ENCODE measurements around the gene RSBN1.
"Not testable (repeated sequence)": the region's sequence is repeated elsewhere in the genome, so short reads cannot be mapped to it uniquely, and the experiment has no call there.

The RSBN1 gene

DNA sequence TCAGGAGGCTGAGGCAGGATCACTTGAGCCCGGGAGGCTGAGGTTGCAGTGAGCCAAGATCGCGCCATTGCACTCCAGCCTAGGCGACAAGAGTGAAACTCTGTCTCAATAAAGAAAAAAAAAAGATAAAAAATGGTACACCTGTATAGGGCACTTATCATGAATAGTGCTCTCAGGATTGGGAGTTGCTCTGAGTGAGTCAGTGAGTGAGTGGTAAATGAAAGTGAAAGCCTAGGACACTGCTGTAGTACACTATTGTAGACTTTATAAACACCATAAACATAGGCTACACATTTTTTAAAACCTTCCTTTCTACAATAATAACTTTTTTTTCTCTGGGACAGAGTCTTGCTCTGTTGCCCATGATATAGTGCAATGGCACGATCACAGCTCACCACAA lies 69.8 kb downstream of the RSBN1 start:
- no peak for DNase-seq (ENCODE audit: low read depth)

DNA sequence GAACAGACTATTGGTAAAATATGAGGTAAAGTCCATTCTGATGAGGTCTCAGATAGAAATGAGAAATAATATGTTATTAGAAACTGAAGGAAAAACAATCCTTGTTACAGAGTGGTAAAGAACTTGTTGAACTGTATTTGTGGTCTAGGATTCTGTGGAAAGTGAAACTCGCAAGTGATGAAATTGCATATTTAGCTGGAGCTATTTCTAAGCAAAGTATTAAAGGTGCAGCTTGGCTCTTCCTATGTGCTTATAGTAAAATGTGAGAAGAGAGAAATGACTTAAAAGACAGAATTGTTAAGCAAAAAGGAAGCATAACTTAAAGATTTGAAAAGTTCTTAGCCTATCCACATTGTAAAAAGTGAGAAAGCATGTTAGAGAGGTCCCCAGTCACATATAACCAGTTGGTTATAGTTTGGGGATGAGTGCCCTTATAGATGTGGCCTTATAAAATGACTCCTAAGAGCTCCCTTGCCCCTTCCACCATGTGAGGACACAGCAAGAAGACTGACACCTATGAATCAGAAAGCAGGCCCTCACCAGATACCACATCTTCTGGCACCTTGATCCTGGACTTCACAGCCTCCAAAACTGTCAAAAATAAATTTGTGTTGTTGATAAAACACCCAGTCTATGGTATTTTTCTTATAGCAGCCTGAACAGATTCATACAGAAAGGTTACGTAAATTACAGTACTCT lies 77.8 kb downstream of the RSBN1 start:
- no peak for DNase-seq (ENCODE audit: low read depth)

DNA sequence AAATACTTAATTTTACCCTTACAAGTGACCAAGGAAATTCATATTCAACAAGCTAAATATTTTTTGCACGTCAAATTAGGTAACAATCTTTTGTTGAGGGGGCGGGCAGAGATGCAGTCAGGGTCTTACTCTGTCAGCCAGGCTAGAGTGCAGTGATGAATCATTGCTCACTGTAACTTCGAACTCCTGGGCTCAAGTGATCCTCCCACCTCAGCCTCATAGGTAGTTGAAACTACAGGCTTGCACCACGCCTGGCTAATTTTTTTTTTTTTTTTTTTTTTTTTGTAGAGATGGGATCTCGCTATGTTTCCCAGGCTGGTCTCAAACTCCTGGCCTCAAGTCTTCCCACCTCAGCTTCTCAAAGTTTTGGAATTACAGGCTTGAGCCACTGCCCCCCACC lies 79.5 kb downstream of the RSBN1 start:
- no peak for DNase-seq (ENCODE audit: low read depth)

DNA sequence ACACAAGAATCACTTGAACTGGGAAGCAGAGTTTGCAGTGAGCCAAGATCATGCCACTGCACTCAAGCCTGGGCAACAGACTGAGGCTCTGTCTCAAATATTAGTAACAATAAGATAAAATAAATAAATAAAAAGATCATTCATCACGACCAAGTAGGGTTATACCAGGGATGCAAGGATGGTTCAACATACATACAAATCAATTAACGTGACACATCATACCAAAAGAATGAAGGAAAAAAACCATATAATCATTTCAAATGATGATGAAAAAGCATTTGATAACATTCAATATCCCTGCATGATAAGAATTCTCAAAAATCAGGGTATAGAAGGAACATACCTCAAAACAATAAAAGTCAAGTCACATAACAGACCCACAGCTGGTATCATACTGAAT lies 91.3 kb downstream of the RSBN1 start:
- no peak for DNase-seq (ENCODE audit: low read depth)

DNA sequence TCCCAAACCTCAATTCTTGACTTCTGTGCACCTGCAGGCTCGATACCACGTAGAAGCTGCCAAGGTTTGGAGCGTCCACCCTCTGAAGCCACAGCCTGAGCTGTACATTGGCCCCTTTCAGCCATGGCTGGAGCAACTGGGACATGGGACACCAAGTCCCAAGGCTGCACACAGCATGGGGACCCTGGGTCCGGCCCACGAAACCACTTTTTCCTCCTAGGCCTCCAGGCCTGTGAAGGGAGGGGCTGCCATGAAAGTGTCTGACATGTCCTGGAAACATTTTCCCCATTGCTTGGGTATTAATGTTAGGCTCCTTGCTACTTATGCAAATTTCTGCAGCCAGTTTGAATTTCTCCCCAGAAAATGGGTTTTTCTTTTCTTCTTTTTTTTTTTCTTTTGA lies 93.7 kb downstream of the RSBN1 start:
- DNase-seq (ENCODE audit: low read depth), result not testable (repeated sequence)

DNA sequence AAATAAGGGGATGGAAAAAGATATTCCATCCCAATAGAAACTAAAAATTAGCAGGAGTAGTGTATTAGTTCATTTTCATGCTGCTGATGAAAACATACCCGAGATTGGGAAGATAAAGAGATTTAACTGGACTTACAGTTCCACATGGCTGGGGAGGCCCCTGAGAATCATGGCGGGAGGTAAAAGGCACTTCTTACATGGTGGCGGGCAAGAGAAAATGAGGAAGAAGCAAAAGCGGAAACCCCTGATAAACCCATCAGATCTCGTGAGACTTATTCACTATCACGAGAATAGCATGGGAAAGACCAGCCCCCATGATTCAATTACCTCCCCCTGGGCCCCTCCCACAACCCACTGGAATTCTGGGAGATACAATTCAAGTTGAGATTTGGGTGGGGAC lies 94.8 kb downstream of the RSBN1 start:
- DNase-seq (ENCODE audit: low read depth), result not testable (repeated sequence)

DNA sequence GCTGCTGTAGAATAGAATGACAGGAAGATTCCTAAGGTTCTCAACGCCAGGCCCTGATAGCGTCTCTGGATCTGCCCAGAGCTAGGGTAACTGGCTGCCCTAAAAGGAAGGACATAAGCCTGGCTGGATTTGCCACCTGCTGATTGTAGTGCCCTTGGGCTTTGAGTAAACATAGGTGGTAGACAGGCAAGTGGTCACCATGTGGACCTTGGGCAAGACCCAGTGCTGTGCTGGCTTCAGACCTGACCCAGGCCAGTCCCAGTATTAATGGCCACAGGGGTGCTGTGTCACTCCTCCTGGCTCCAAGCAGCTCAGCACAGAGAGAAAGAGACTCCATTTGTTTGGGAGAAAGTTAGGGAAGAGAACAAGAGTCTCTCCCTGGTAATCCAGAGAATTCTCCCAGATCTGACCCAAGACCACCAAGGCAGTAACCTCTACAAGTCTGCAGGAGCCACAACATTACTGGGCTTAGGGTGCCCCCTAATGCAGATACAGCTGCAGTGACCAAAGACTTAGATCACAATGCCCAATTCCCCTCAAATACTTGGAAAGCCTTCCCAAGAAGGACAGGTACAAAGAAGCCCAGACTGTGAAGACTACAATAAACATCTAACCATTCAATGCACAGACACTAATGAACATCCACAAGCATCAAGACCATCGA lies 97.5 kb downstream of the RSBN1 start:
- no peak for DNase-seq (ENCODE audit: low read depth)

Measured in stimulated activated CD8-positive, alpha-beta memory T cell treated with anti-CD3 and anti-CD28 coated beads, Interleukin-4, amount 100 ng/mL, for 24 hours (primary cell).